Omental fat pad (tissue), 4 donors: Measurements from ENCODE around the gene POU2F3. TPM values are rescaled to one million over a fixed set of nuclear protein-coding genes. Genes with fewer than 3 reads are reported as not detected.

ENCODE experiments used
- ATAC-seq: fragments of 150-250 bp; one replicate; pipeline ENCODE4 v1.9.1; 2016; ENCODE audit warnings: mild to moderate bottlenecking, moderate library complexity; ENCODE audit not compliant: low FRiP score
- DNase-seq: peaks from one replicate; pipeline ENCODE4 v3.0.0-alpha.2; 2019; ENCODE audit warnings: low spot score
- CTCF ChIP-seq, 3 donors: fragments of 450-650 bp; IDR thresholded peaks; one replicate each; pipeline ENCODE4 v1.5.1; 2016 to 2017; ENCODE audit warnings: antibody characterized with exemption in 3 of 3, mild to moderate bottlenecking in 3 of 3, moderate library complexity in 2 of 3
- total RNA-seq, 4 donors: library from RNA; depleted of rRNA; stranded (reverse); fragments of >200 nt; gene quantifications; one replicate each; pipeline ENCODE4 v1.1.0, GENCODE V29; 2016

POU2F3 gene
- total RNA-seq, 4 donors from 2014 or later, result 0.19 to 0.24 TPM; not detected in 2

GRCh38 chr11:120338107-120338933 lies 98.4 kb downstream of the POU2F3 start:
- TF ChIP-seq CTCF (IDR thresholded peaks at IDR 0.05), result no peak
- no peak for ATAC-seq
- DNase-seq, result no peak

GRCh38 chr11:120339394-120339890 lies 99.5 kb downstream of the POU2F3 start:
- ATAC-seq (no peak), DNase-seq (no peak)
- TF ChIP-seq CTCF (IDR thresholded peaks at IDR 0.05), result no peak

- TF ChIP-seq CTCF (IDR thresholded peaks at IDR 0.05), result no peak
- DNase-seq, result no peak
- ATAC-seq, result no peak
These were observed 100.6 kb downstream of the POU2F3 start for GRCh38 chr11:120340529-120340928.

GRCh38 chr11:120342226-120342625 lies 102.3 kb downstream of the POU2F3 start:
- no peak for TF ChIP-seq CTCF (IDR thresholded peaks at IDR 0.05)
- ATAC-seq (no peak), DNase-seq (no peak)

GRCh38 chr11:120342678-120343077 lies 102.7 kb downstream of the POU2F3 start:
- ATAC-seq, result no peak
- DNase-seq, result no peak
- TF ChIP-seq CTCF (IDR thresholded peaks at IDR 0.05), result no peak

GRCh38 chr11:120343429-120343828 lies 103.5 kb downstream of the POU2F3 start:
- ATAC-seq (no peak), DNase-seq (no peak)
- TF ChIP-seq CTCF (IDR thresholded peaks at IDR 0.05), result no peak
